ENCODE results near the gene SHISAL1. TPM values are rescaled to one million over a fixed set of nuclear protein-coding genes. Genes with fewer than 3 reads are reported as not detected.
A peak's percentile ranks its signal among the peaks of the same experiment; 100 is the strongest.

The SHISAL1 gene
- total RNA-seq, 8 experiments from 2014 or later, result 0.17 to 21.5 (median 3.5) TPM

DNA sequence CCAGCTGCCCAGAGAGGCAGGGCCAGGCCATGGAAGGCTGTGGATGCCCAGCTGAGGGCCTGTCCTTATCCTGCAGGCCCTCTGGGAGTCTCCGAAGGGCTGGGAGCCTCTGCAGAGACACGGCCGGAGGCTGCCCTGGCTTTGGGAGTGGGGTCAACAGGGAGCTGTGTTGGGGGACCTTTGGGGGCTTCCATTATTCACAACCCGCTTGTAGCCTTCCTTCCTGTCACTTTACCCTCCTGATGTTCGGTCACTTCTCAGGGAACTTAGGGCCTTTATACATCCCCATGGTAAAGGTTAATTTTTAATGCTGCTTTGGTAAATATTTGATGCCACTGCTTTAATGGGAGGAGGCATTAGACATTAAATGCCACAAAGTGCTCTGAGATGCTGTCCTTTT lies 44.9 kb downstream of the SHISAL1 start:
- ATAC-seq (replicated peaks in 6 of 8), result no peak
- Histone ChIP-seq H3K4me3 (no peak overlapping the region), H3K4me1 (replicated peaks in 1 of 2) (peaks cover 23 to 32% of the 10 kb centered on the region in 2 donors), H3K27ac (peak overlapping the region in 1 of 2 donors; percentile 33)
- WGBS, 10 experiments, result 60 to 100% (median 83%) methylated on average over 1 to 5 of the region's 5 CpGs; no CpG with 5 or more reads in 4 of the 10 experiments
- in situ Hi-C loops (cut with MboI; ENCODE audit: low pct_unique_long_range_greater_than_20kb in 2 of 9, low sequenced_read_pairs in 9 of 9, unreplicated experiment in 9 of 9), result no loop called here

DNA sequence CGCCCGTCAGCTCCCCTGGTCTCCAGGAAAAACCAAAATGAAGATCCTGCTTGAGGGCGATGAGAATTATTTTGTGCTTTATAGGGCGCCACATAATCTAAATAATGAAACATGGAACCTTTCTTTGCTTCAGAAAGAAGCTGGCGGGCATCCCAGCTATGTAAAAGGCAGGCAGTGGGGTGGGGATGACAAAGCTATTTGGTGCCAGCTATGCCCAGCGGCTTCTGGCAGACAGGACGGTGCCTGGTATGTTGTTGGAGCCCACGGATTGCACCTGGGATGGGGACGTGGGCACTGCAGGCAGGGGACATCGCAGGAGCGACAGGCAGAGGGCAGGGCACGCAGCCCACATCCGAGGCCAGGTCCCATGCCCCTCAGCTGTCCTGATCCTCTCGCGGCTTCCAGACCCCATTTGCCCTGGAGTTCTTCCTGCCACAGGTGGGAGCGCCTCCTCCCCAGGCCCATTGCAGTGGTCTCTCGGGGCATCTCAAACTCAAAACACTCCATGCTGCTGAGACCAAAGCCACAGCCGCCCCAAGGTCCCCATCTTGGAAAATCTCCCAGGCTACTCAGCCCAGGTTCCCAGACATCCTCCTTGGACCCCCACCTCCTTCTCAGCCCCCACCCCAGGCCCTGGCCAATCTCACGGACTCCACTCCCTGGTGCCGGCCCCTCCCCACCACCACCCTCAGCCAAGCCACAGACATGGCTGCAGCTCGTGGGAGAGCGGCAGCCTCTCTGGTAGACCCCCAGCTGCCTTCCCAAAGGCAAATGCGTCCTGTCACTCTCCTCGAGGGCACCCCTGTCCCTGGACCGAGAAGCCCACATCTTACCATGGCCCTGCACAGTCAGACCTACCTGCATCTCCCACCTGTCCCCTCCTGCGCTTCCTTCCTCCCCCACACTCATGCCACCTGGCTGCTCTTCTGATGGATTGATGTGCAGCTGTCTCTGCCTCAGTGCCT lies 45.7 kb downstream of the SHISAL1 start:
- in situ Hi-C loops (cut with MboI; ENCODE audit: low pct_unique_long_range_greater_than_20kb in 2 of 9, low sequenced_read_pairs in 9 of 9, unreplicated experiment in 9 of 9), result no loop called here
- WGBS, 10 experiments, result 75 to 100% (median 91%) methylated on average over 1 to 11 of the region's 26 CpGs; no CpG with 5 or more reads in 4 of the 10 experiments
- Histone ChIP-seq H3K27ac (no peak overlapping the region), H3K4me1 (replicated peaks in 1 of 2) (peaks cover 15 to 26% of the 10 kb centered on the region in 2 donors), H3K4me3 (no peak overlapping the region)
- ATAC-seq (replicated peaks in 6 of 8), result no peak

DNA sequence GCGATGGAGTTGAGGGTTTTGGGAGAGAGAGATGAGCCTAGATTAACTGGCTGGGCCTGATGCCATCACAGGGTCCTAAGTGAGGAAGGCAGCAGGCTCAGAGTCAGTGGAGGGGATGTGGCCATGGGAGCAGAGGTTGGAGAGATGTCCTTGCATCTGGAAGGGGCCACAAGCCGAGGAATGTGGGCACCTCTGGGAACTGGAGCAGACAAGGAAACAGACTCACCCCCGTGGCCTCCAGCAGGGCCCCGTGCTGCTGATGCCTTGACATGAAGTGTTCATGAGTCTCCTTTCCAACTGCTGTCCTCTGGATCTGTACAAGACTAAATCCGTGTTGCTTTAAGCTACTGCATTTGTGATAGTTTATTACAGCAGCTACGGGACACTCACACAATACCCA lies 49.2 kb downstream of the SHISAL1 start:
- no peak overlapping the region for H3K27ac ChIP-seq
- in situ Hi-C loops (cut with MboI; ENCODE audit: low pct_unique_long_range_greater_than_20kb in 2 of 9, low sequenced_read_pairs in 9 of 9, unreplicated experiment in 9 of 9), result no loop called here
- WGBS, 10 experiments, result 40 to 100% (median 90%) methylated on average over 1 to 4 of the region's 6 CpGs; no CpG with 5 or more reads in 5 of the 10 experiments
- H3K4me1 ChIP-seq (replicated peaks in 1 of 2), result peaks cover 3 to 9% of the 10 kb centered on the region in 2 donors
- ATAC-seq (replicated peaks in 6 of 8), result no peak
- no peak overlapping the region for H3K4me3 ChIP-seq

DNA sequence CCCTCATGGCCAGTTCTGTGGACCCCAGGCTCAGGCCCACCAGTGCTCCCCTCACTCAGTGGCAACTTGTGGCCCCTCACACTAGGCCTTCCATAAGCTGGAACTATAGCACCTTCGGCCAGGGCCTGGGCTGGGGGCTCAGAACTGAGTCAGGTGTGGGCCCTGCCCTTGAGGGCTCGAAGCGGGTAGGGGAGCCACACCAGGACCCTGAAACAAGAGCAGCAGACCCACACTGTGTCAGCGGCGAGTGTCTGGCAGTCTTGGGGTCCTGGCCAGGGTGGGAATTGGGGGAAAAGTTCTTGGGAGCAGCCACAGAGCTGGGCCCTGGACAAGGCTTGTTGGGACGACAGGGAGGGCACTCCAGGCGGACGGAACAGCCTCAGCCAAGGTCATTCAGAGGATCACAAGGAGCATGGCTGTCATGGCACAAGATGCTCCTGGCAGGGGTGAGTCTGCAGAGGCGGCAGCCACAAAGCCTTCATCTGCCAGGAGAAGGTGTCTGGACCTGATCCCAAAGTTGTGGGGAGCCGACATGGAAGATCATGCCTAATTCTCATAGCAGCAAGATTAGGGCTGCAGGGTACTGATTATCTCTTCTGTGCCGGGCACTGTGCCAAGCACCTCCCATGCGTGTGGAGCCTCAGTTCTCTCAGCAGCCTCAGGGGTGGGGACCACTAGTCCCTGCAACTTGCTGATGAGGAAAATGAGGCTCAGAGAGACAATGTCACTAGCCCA lies 50.7 kb downstream of the SHISAL1 start:
- Histone ChIP-seq H3K27ac (no peak overlapping the region), H3K4me1 (replicated peaks in 1 of 2) (peaks cover under 1 to 3% of the 10 kb centered on the region in 2 donors), H3K4me3 (no peak overlapping the region)
- in situ Hi-C loops (cut with MboI; ENCODE audit: low pct_unique_long_range_greater_than_20kb in 2 of 9, low sequenced_read_pairs in 9 of 9, unreplicated experiment in 9 of 9), result no loop called here
- WGBS, 10 experiments, result 52 to 90% (median 79%) methylated on average over 2 to 3 of the region's 12 CpGs; no CpG with 5 or more reads in 7 of the 10 experiments
- peak in 5 of 8 experiments; percentile 51 to 74 (median 64) for ATAC-seq (replicated peaks in 6 of 8)

DNA sequence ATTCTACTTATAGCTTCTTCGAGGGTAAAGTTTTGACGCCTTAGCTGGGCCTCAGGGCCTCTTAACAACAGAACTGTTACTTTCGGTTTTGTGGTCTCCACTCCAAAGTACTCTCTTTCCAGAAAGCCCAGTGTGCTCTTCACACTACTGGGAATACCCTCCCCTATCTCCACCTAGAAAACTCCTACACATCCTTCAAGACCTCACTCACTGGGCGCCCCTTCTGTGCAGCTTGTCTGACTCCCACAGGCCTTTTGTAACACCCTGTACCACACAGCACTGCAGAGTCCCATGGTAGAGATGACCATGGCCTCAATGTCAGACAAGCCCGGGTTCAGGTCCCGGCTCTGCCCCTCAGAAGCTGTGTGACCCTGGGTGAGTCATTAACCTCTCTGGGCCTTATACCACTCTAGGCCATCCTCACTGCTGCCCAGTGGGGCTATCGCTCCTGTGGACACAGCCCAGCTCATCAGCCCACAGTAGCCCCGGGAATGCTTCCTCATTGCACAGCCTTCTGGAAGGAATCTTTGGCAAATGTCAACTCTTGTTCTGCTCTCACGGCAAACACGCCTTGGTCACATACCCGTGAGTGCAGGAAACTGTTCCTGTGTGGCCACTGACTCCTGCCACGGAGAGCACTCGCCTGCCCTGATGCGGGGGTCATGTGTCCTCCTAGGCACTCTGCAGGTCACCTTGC lies 51.4 kb downstream of the SHISAL1 start:
- Histone ChIP-seq H3K4me3 (no peak overlapping the region), H3K4me1 (replicated peaks in 1 of 2) (peaks cover 4 to 7% of the 10 kb centered on the region in 2 donors), H3K27ac (no peak overlapping the region)
- in situ Hi-C loops (cut with MboI; ENCODE audit: low pct_unique_long_range_greater_than_20kb in 2 of 9, low sequenced_read_pairs in 9 of 9, unreplicated experiment in 9 of 9), result no loop called here
- WGBS, 10 experiments, result 78 to 100% (median 86%) methylated on average over 3 to 13 of the region's 14 CpGs; no CpG with 5 or more reads in 5 of the 10 experiments
- no peak for ATAC-seq (replicated peaks in 6 of 8)

DNA sequence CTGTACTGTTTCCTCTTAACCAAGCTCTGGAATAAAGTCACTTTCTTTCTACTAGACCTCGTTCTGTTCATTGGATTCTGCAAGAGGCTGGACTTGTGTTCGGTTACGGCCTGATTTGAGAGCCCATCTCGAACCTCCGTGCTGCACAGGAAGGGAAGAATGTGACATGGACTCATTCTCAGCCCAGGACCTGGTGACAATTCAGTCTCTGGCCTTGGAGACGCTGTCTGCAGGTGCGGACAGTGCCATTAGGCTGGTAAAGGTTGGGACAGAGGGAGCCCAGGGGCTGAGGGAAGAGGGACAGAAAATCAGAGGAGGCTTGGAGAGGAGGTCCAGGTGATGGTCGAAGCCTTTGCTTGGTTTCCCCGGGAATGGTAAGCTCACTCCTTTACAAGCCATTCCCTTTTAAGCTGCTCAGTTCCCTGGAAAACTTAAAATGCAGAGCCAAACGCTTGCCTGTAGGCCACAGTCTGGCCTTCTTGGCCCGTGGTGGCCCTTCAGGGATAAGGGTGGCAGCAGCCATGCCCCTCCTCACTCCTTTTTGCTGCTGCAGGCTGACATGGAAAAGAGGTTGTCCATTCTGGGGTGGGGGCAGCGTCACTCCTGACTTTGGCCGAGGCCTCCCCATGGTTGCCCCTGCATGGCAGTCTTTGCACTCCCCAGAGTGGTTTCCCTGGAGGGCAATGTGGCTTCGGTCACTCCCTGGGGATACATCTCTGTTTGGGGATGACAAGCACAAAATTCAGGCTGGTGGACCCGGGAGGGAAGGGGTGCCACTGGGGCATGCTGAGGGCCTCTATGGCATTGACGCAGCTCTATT lies 52.3 kb downstream of the SHISAL1 start:
- ATAC-seq (replicated peaks in 6 of 8), result no peak
- 0 to 100% (median 84%) methylated on average over 1 to 10 of the region's 16 CpGs; no CpG with 5 or more reads in 2 of the 10 experiments for WGBS, 10 experiments
- in situ Hi-C loops (cut with MboI; ENCODE audit: low pct_unique_long_range_greater_than_20kb in 2 of 9, low sequenced_read_pairs in 9 of 9, unreplicated experiment in 9 of 9), result no loop called here
- Histone ChIP-seq H3K4me3 (no peak overlapping the region), H3K4me1 (replicated peaks in 1 of 2) (peaks cover 4 to 7% of the 10 kb centered on the region in 2 donors), H3K27ac (no peak overlapping the region)

DNA sequence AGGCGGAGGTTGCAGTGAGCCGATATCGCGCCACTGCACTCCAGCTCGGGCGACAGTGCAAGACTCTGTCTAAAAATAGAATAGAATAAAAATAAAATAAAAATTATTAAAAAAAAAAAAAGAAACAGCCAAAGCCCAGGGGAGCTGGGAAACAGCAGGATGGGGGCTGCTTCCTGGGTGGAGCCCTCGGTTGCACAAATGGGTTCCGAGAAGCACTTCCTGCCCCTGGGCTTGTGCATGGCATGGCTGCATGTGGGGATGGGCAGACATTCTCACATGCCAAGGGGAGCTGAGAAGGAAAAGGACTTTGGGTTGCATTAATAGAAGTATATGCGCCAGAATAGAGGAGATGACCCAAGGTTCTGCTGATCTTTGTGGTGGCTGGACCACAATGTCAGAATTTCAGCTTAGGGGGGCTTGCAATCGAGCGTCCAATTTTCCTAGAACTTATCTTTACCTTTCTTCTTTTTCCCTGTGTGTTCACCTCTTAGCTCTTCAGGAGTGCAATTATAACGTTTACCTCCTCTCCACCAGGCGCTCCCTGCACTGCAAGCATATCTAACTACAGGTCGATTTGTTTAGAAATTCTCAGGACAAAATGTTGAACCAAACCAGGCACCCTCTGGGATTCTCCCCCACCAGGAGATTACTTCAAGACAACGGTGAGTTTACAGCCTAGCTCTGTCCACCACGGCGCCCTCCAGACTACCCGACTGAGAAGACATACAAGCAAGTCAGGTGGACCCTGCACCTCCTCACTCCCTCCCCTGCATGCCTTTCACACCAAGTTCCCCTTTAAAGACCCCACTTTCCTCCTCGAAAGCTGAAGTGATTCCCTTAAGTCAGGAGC lies 53.2 kb downstream of the SHISAL1 start:
- in situ Hi-C loops (cut with MboI; ENCODE audit: low pct_unique_long_range_greater_than_20kb in 2 of 9, low sequenced_read_pairs in 9 of 9, unreplicated experiment in 9 of 9), result no loop called here
- no peak for ATAC-seq (replicated peaks in 6 of 8)
- WGBS, 10 experiments, result 70 to 97% (median 91%) methylated on average over 2 to 11 of the region's 19 CpGs
- Histone ChIP-seq H3K27ac (no peak overlapping the region), H3K4me1 (replicated peaks in 1 of 2) (peaks cover 4 to 7% of the 10 kb centered on the region in 2 donors), H3K4me3 (no peak overlapping the region)

DNA sequence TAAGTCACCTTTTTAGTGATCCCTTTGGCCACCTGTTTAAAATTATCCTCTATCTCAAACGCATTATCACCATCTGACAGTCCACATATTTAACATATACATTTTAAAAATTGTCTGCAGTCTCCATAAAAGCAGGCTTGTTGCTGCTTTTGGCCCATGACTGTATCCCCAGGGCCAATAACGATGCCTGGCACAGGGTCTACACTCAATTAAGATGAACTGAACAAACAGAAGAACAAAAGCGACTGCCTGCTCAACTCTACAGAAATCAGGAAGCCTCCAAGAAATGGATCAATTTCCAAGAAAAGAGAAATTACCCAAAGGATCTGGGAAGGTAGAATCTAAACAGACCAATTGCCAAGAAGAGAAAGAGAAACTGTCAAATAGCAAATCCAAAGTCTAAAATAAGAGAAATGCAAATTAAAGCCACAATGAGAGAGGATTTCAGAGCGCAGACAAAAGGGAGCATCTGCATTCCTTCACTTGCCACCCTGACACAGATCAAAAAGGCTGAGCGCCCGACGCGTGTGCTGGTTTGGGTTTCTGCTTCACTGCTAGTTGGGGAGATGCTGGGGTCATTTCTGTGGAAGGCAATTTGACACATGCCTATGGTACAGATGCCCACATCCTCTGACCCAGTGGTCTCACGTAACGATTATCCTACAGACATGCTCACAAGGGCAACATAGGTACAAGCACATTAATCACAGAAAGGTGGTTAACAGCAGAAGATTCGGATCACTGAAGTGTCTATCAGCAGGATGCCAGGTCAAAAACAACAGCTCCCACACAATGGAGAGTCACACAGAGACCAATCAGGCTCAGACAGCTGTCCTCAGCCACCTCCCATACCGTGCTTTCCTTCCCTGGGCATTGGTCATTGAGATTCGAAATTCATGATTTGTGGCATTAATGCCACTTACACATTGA lies 55.9 kb downstream of the SHISAL1 start:
- 11 to 64% (median 41%) methylated on average over 1 to 9 of the region's 13 CpGs for WGBS, 10 experiments
- ATAC-seq (replicated peaks in 6 of 8), result no peak
- Histone ChIP-seq H3K4me3 (no peak overlapping the region), H3K27ac (no peak overlapping the region), H3K4me1 (replicated peaks in 1 of 2) (peaks cover 4 to 7% of the 10 kb centered on the region in 2 donors)
- in situ Hi-C loops (cut with MboI; ENCODE audit: low pct_unique_long_range_greater_than_20kb in 2 of 9, low sequenced_read_pairs in 9 of 9, unreplicated experiment in 9 of 9), result no loop called here

DNA sequence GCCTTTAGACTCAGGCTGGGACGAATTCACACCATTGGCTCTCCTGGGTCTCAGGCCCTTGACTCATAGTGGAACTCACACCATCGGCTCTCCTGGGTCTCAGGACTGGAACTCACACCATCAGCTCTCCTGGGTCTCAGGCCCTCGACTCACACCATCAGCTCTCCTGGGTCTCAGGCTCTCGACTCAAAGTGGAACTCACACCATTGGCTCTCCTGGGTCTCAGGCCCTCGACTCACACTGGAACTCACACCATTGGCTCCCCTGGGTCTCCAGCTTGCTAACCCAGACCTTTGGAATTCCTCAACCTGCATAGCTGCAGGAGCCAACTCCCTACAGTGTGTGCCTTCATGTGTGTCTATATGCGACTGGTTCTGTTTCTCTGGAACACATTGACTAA lies 56.7 kb downstream of the SHISAL1 start:
- peaks cover 4 to 7% of the 10 kb centered on the region in 2 donors for H3K4me1 ChIP-seq (replicated peaks in 1 of 2)
- 78 to 94% (median 86%) methylated on average over 1 to 4 of the region's 6 CpGs; no CpG with 5 or more reads in 4 of the 10 experiments for WGBS, 10 experiments

DNA sequence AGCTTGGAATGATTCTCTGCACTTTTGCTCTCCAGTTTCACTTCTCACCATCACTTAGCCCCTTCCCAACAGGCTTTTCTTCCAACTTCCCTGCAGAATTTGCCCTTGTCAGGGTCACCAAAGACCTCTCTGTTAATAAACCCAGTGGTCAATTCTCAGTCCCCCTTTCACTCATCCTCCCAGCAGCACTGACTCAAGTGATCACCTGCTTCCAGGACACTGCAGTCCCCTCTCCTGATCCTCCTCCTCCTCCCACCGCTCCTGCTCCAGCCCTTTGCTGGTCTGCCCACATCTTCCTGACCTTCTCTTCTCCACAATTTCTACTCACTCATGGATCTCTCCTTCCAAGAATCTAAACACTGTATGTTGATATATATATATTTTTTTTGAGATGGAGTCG lies 57.9 kb downstream of the SHISAL1 start:
- in situ Hi-C loops (cut with MboI; ENCODE audit: low pct_unique_long_range_greater_than_20kb in 2 of 9, low sequenced_read_pairs in 9 of 9, unreplicated experiment in 9 of 9), result no loop called here
- no peak overlapping the region for H3K4me3 ChIP-seq
- H3K4me1 ChIP-seq (replicated peaks in 1 of 2), result peaks cover 4 to 7% of the 10 kb centered on the region in 2 donors
- no peak overlapping the region for H3K27ac ChIP-seq
- ATAC-seq (replicated peaks in 6 of 8), result no peak
- WGBS, 10 experiments, result 40 to 100% (median 67%) methylated on average over 1 to 2 of the region's 2 CpGs; no CpG with 5 or more reads in 5 of the 10 experiments

More for the DNA sequence above, 56.7 kb downstream of the SHISAL1 start:
- in situ Hi-C loops (cut with MboI; ENCODE audit: low pct_unique_long_range_greater_than_20kb in 2 of 9, low sequenced_read_pairs in 9 of 9, unreplicated experiment in 9 of 9), result no loop called here
- Histone ChIP-seq H3K27ac (no peak overlapping the region), H3K4me3 (no peak overlapping the region)
- no peak for ATAC-seq (replicated peaks in 6 of 8)
